ENCODE results near the gene B3GAT1. TPM values are rescaled to one million over a fixed set of nuclear protein-coding genes. Genes with fewer than 3 reads are reported as not detected.

The B3GAT1 gene
- total and polyA plus RNA-seq, 2 experiments from 2014 or later = 4.8 to 28.3 TPM

GRCh38 chr11:134453441-134453840 is 41.4 kb upstream of the B3GAT1 start:
- no peaks in the 10 kb centered on the region for H3K27me3 ChIP-seq (ENCODE audit: insufficient read depth)
- H3K9me2 ChIP-seq (ENCODE audit: insufficient read depth) = no peaks in the 10 kb centered on the region
- H3F3A ChIP-seq (replicated peaks; ENCODE audit: low read depth) = no peaks in the 10 kb centered on the region
- H3K36me3 ChIP-seq (ENCODE audit: insufficient read depth) = no peaks in the 10 kb centered on the region
- H3K27ac ChIP-seq (ENCODE audit: low read depth) = no peak overlapping the region
- Mint-ChIP-seq H3K4me1 (no peaks in the 10 kb centered on the region; the same call in 2 of the 3 replicates), H3K4me3 (no peak overlapping the region), H3K27me3 (ENCODE audit: insufficient read depth, low read depth, poor library complexity) (peaks cover 2% of the 10 kb centered on the region), H3K9me3 (no peaks in the 10 kb centered on the region), H3K27ac (no peak overlapping the region), H3K36me3 (ENCODE audit: low read depth) (no peaks in the 10 kb centered on the region)
- no peaks in the 10 kb centered on the region for H3K79me2 ChIP-seq (replicated peaks; ENCODE audit: insufficient read depth)
- no peak overlapping the region for H2AFZ ChIP-seq
- no peak for TF ChIP-seq ETS1 (IDR thresholded peaks at IDR 0.05)
- no peak for TF ChIP-seq EZH2 (IDR thresholded peaks at IDR 0.05; ENCODE audit: low read depth, unreplicated experiment)
- no peak for TF ChIP-seq ZNF462 (CRISPR knock-in tag; IDR thresholded peaks at IDR 0.05)
- no peak for TF ChIP-seq JUNB (IDR thresholded peaks at IDR 0.05; ENCODE audit: unreplicated experiment)
- no peak for TF ChIP-seq STAT1 (IDR thresholded peaks at IDR 0.05; ENCODE audit: unreplicated experiment)
- no peak for TF ChIP-seq REST (IDR thresholded peaks at IDR 0.05; ENCODE audit: unreplicated experiment)
- no peak for TF ChIP-seq POLR2AphosphoS5 (IDR thresholded peaks at IDR 0.05; ENCODE audit: low read depth)
- TF ChIP-seq CTCF (conservative IDR thresholded peaks at IDR 0.05; ENCODE audit: low read depth in 2 of 2) = no peak
- no peak for TF ChIP-seq NANOG (IDR thresholded peaks at IDR 0.05; ENCODE audit: borderline replicate concordance)
- TF ChIP-seq ZNF114 (CRISPR knock-in tag; IDR thresholded peaks at IDR 0.05) = no peak
- TF ChIP-seq CREB1 (CRISPR knock-in tag; IDR thresholded peaks at IDR 0.05; ENCODE audit: low read depth) = no peak
- no peak for TF ChIP-seq EZH2phosphoT487 (IDR thresholded peaks at IDR 0.05; ENCODE audit: unreplicated experiment)
- no peak for TF ChIP-seq ZNF331 (CRISPR knock-in tag; IDR thresholded peaks at IDR 0.05; ENCODE audit: low read depth)
- DNase-seq (ENCODE audit: low spot score) = no peak
- no peaks in the 10 kb centered on the region for H3K4me1 ChIP-seq (ENCODE audit: insufficient read depth)
- no peak overlapping the region for H3K4me3 ChIP-seq
- no peaks in the 10 kb centered on the region for H4K20me1 ChIP-seq (replicated peaks; ENCODE audit: insufficient read depth)
- no peak for ATAC-seq
- H3K4me2 ChIP-seq = no peak overlapping the region
